Measurements from ENCODE around the gene LRP2. TPM values are rescaled to one million over a fixed set of nuclear protein-coding genes. Genes with fewer than 3 reads are reported as not detected.

Gene LRP2
- total and polyA plus RNA-seq, 2 experiments from 2014 or later, result 0.68 to 2.7 TPM

DNA sequence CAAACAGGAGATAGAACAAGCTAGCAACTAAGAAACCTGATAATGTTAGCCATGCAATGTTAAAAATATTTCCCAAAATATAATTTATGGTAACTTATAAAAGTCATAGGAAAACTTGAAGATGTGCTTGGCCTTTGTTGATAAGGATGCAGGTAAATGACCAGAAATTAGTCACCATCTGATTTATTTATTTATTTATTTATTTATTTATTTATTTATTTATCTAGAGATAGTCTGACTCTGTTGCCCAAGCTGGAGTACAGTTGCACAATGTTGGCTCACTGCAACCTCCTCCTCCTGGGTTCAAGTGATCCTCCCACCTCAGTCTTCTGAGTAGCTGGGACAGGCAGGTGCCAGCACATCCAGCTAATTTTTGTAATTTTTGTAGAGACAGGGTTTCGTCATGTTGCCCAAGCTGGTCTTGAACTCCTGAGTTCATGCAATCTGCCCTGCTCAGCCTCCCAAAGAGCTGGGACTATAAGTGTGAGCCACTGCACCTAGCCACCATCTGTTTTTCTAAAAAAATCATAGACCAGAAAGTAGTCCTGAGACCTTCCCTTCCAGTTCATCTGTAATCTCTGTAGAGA, 183.4 kb downstream of the LRP2 start:
- no peak overlapping the region for H3K4me3 ChIP-seq
- H3K79me2 ChIP-seq (replicated peaks; ENCODE audit: insufficient read depth), result no peaks in the 10 kb centered on the region
- no peaks in the 10 kb centered on the region for H3K27me3 ChIP-seq (ENCODE audit: insufficient read depth)
- no peak overlapping the region for H2AFZ ChIP-seq
- H3K4me3 Mint-ChIP-seq, result no peak overlapping the region
- no peaks in the 10 kb centered on the region for H3K36me3 Mint-ChIP-seq (ENCODE audit: low read depth)
- no peaks in the 10 kb centered on the region for H3K27me3 Mint-ChIP-seq (ENCODE audit: insufficient read depth, low read depth, poor library complexity)
- H3K4me1 ChIP-seq (ENCODE audit: insufficient read depth), result no peaks in the 10 kb centered on the region
- ATAC-seq, result no peak
- no peaks in the 10 kb centered on the region for H3K9me3 Mint-ChIP-seq
- H3K36me3 ChIP-seq (ENCODE audit: insufficient read depth), result no peaks in the 10 kb centered on the region
- H3K27ac Mint-ChIP-seq, result no peak overlapping the region
- no peaks in the 10 kb centered on the region for H3F3A ChIP-seq (replicated peaks; ENCODE audit: low read depth)
- H4K20me1 ChIP-seq (replicated peaks; ENCODE audit: insufficient read depth), result no peaks in the 10 kb centered on the region
- TF ChIP-seq ZNF114 (CRISPR knock-in tag; IDR thresholded peaks at IDR 0.05) (no peak), POLR2AphosphoS5 (IDR thresholded peaks at IDR 0.05; ENCODE audit: low read depth) (no peak), EZH2 (IDR thresholded peaks at IDR 0.05; ENCODE audit: low read depth, unreplicated experiment) (no peak), EZH2phosphoT487 (IDR thresholded peaks at IDR 0.05; ENCODE audit: unreplicated experiment) (no peak), JUNB (IDR thresholded peaks at IDR 0.05; ENCODE audit: unreplicated experiment) (no peak), ZNF331 (CRISPR knock-in tag; IDR thresholded peaks at IDR 0.05; ENCODE audit: low read depth) (no peak), CREB1 (CRISPR knock-in tag; IDR thresholded peaks at IDR 0.05; ENCODE audit: low read depth) (no peak)
- TF ChIP-seq, protein P1, sequence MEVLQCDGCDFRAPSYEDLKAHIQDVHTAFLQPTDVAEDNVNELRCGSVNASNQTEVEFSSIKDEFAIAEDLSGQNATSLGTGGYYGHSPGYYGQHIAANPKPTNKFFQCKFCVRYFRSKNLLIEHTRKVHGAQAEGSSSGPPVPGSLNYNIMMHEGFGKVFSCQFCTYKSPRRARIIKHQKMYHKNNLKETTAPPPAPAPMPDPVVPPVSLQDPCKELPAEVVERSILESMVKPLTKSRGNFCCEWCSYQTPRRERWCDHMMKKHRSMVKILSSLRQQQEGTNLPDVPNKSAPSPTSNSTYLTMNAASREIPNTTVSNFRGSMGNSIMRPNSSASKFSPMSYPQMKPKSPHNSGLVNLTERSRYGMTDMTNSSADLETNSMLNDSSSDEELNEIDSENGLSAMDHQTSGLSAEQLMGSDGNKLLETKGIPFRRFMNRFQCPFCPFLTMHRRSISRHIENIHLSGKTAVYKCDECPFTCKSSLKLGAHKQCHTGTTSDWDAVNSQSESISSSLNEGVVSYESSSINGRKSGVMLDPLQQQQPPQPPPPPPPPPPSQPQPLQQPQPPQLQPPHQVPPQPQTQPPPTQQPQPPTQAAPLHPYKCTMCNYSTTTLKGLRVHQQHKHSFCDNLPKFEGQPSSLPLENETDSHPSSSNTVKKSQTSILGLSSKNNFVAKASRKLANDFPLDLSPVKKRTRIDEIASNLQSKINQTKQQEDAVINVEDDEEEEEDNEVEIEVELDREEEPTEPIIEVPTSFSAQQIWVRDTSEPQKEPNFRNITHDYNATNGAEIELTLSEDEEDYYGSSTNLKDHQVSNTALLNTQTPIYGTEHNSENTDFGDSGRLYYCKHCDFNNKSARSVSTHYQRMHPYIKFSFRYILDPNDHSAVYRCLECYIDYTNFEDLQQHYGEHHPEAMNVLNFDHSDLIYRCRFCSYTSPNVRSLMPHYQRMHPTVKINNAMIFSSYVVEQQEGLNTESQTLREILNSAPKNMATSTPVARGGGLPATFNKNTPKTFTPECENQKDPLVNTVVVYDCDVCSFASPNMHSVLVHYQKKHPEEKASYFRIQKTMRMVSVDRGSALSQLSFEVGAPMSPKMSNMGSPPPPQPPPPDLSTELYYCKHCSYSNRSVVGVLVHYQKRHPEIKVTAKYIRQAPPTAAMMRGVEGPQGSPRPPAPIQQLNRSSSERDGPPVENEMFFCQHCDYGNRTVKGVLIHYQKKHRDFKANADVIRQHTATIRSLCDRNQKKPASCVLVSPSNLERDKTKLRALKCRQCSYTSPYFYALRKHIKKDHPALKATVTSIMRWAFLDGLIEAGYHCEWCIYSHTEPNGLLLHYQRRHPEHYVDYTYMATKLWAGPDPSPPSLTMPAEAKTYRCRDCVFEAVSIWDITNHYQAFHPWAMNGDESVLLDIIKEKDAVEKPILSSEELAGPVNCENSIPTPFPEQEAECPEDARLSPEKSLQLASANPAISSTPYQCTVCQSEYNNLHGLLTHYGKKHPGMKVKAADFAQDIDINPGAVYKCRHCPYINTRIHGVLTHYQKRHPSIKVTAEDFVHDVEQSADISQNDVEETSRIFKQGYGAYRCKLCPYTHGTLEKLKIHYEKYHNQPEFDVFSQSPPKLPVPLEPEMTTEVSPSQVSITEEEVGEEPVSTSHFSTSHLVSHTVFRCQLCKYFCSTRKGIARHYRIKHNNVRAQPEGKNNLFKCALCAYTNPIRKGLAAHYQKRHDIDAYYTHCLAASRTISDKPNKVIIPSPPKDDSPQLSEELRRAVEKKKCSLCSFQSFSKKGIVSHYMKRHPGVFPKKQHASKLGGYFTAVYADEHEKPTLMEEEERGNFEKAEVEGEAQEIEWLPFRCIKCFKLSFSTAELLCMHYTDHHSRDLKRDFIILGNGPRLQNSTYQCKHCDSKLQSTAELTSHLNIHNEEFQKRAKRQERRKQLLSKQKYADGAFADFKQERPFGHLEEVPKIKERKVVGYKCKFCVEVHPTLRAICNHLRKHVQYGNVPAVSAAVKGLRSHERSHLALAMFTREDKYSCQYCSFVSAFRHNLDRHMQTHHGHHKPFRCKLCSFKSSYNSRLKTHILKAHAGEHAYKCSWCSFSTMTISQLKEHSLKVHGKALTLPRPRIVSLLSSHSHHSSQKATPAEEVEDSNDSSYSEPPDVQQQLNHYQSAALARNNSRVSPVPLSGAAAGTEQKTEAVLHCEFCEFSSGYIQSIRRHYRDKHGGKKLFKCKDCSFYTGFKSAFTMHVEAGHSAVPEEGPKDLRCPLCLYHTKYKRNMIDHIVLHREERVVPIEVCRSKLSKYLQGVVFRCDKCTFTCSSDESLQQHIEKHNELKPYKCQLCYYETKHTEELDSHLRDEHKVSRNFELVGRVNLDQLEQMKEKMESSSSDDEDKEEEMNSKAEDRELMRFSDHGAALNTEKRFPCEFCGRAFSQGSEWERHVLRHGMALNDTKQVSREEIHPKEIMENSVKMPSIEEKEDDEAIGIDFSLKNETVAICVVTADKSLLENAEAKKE (CRISPR knock-in tag; IDR thresholded peaks at IDR 0.05), result no peak
- TF ChIP-seq, protein P2, sequence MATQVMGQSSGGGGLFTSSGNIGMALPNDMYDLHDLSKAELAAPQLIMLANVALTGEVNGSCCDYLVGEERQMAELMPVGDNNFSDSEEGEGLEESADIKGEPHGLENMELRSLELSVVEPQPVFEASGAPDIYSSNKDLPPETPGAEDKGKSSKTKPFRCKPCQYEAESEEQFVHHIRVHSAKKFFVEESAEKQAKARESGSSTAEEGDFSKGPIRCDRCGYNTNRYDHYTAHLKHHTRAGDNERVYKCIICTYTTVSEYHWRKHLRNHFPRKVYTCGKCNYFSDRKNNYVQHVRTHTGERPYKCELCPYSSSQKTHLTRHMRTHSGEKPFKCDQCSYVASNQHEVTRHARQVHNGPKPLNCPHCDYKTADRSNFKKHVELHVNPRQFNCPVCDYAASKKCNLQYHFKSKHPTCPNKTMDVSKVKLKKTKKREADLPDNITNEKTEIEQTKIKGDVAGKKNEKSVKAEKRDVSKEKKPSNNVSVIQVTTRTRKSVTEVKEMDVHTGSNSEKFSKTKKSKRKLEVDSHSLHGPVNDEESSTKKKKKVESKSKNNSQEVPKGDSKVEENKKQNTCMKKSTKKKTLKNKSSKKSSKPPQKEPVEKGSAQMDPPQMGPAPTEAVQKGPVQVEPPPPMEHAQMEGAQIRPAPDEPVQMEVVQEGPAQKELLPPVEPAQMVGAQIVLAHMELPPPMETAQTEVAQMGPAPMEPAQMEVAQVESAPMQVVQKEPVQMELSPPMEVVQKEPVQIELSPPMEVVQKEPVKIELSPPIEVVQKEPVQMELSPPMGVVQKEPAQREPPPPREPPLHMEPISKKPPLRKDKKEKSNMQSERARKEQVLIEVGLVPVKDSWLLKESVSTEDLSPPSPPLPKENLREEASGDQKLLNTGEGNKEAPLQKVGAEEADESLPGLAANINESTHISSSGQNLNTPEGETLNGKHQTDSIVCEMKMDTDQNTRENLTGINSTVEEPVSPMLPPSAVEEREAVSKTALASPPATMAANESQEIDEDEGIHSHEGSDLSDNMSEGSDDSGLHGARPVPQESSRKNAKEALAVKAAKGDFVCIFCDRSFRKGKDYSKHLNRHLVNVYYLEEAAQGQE (IDR thresholded peaks at IDR 0.05; ENCODE audit: unreplicated experiment), result no peak
- TF ChIP-seq, protein P3, sequence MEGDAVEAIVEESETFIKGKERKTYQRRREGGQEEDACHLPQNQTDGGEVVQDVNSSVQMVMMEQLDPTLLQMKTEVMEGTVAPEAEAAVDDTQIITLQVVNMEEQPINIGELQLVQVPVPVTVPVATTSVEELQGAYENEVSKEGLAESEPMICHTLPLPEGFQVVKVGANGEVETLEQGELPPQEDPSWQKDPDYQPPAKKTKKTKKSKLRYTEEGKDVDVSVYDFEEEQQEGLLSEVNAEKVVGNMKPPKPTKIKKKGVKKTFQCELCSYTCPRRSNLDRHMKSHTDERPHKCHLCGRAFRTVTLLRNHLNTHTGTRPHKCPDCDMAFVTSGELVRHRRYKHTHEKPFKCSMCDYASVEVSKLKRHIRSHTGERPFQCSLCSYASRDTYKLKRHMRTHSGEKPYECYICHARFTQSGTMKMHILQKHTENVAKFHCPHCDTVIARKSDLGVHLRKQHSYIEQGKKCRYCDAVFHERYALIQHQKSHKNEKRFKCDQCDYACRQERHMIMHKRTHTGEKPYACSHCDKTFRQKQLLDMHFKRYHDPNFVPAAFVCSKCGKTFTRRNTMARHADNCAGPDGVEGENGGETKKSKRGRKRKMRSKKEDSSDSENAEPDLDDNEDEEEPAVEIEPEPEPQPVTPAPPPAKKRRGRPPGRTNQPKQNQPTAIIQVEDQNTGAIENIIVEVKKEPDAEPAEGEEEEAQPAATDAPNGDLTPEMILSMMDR (conservative IDR thresholded peaks at IDR 0.05; ENCODE audit: low read depth in 2 of 2), result no peak
- TF ChIP-seq, protein P4, sequence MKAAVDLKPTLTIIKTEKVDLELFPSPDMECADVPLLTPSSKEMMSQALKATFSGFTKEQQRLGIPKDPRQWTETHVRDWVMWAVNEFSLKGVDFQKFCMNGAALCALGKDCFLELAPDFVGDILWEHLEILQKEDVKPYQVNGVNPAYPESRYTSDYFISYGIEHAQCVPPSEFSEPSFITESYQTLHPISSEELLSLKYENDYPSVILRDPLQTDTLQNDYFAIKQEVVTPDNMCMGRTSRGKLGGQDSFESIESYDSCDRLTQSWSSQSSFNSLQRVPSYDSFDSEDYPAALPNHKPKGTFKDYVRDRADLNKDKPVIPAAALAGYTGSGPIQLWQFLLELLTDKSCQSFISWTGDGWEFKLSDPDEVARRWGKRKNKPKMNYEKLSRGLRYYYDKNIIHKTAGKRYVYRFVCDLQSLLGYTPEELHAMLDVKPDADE (IDR thresholded peaks at IDR 0.05), result no peak
- H3K9me2 ChIP-seq (ENCODE audit: insufficient read depth), result no peaks in the 10 kb centered on the region
- H3K4me1 Mint-ChIP-seq, result no peaks in the 10 kb centered on the region
- H3K4me2 ChIP-seq, result no peak overlapping the region
- H3K27ac ChIP-seq (ENCODE audit: low read depth), result no peak overlapping the region
- no peak for DNase-seq (ENCODE audit: low spot score)

Measured in GM23338 (cell line).